ENCODE data around the gene ZNF552.
"Not testable (repeated sequence)": the region's sequence is repeated elsewhere in the genome, so short reads cannot be mapped to it uniquely, and the experiment has no call there.

DNA sequence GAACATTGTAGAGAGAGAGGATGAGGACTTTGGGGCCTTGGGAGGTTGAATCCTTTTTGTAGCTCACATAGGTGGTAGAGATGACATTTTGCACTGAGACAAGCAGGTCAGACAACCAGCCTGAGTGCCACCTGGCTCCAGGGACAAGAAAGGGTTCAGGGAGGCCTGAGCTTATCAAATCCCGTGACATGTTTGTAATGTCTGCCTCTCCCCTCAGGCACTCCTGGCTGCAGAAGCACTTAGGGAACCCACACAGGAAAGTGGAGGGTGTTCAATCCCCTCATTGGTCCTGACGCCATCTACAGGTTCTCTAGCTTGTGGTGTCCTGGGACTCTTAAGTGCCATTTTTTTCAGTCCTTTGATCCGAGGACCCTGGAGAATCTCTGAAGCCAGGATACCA, 6.4 kb upstream of the ZNF552 start:
- TF ChIP-seq CTCF (conservative IDR thresholded peaks at IDR 0.05 in 1 of 2, IDR thresholded peaks at IDR 0.05 in 1 of 2; ENCODE audit: extremely low read depth in 1 of 2, insufficient read depth in 1 of 2, low read depth in 1 of 2, low read length in 2 of 2); EZH2 (IDR thresholded peaks at IDR 0.05; ENCODE audit: borderline replicate concordance, low read length): not testable (repeated sequence)
